Measurements from ENCODE around the gene GOLIM4. TPM values are rescaled to one million over a fixed set of nuclear protein-coding genes. Genes with fewer than 3 reads are reported as not detected.
"Not testable (repeated sequence)": the region's sequence is repeated elsewhere in the genome, so short reads cannot be mapped to it uniquely, and the experiment has no call there.

Gene GOLIM4, protein sequence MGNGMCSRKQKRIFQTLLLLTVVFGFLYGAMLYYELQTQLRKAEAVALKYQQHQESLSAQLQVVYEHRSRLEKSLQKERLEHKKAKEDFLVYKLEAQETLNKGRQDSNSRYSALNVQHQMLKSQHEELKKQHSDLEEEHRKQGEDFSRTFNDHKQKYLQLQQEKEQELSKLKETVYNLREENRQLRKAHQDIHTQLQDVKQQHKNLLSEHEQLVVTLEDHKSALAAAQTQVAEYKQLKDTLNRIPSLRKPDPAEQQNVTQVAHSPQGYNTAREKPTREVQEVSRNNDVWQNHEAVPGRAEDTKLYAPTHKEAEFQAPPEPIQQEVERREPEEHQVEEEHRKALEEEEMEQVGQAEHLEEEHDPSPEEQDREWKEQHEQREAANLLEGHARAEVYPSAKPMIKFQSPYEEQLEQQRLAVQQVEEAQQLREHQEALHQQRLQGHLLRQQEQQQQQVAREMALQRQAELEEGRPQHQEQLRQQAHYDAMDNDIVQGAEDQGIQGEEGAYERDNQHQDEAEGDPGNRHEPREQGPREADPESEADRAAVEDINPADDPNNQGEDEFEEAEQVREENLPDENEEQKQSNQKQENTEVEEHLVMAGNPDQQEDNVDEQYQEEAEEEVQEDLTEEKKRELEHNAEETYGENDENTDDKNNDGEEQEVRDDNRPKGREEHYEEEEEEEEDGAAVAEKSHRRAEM
- total RNA-seq: 10 to 100 TPM; 42.8 to 44.0 TPM
- long read RNA-seq, donor 1, full-length matches to known transcripts: 5 of 10 reads
- long read RNA-seq, donor 1, partial matches to known transcripts: 4 of 10 reads
- long read RNA-seq, donor 1, other reads (novel, unspliced or antisense): 1 of 10 reads
- long read RNA-seq, donor 2, full-length matches to known transcripts: 7 of 69 reads
- long read RNA-seq, donor 2, partial matches to known transcripts: 50 of 69 reads
- long read RNA-seq, donor 2, other reads (novel, unspliced or antisense): 12 of 69 reads

DNA sequence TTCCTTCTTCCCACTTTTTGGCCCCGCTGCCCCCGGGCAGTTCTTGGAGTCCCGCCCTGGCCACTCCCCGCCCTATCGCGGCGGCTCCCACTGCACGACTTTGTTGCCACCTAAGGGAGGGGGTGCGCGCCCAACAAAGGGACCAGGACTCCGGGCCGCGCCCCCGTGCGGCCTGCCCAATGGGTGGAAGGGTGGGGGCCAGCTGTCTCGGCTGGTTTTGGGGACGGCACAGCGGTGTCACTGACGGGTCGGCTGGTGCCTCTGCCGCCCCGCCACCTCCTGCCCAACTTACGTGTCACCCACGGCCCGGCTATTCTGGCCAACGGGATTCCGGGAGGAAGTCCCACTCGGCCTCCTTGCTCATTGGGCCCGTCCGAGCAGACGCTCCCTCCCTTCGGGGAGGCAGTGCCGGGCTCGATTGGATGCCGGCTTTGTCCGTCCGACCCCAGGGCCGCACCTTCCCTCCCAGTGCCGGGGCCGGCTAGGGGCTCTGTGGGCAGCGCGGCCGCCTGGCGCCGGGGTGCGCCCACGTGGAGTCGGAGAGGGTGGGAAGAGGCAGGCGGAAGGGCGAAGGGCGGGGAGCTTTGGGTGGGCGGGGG lies at the start of gene GOLIM4:
GOLIM4 (minus strand) TSS at position 314 of the 599 bp plus-strand sequence. CDS start 639 bp downstream, outside the sequence.
- intact Hi-C loops (cut with DNase I): no loop called here
- DNase-seq (ENCODE audit: low spot score): peak; percentile 99

- intact Hi-C loops (cut with DNase I): no loop called here
- no peak for DNase-seq (ENCODE audit: low spot score)
Observed at GRCh38 chr3:168141405-168141998, 45.8 kb upstream of the GOLIM4 start.

GRCh38 chr3:168139947-168140346 lies 44.2 kb upstream of the GOLIM4 start:
- intact Hi-C loops (cut with DNase I): no loop called here
- no peak for DNase-seq (ENCODE audit: low spot score)

DNA sequence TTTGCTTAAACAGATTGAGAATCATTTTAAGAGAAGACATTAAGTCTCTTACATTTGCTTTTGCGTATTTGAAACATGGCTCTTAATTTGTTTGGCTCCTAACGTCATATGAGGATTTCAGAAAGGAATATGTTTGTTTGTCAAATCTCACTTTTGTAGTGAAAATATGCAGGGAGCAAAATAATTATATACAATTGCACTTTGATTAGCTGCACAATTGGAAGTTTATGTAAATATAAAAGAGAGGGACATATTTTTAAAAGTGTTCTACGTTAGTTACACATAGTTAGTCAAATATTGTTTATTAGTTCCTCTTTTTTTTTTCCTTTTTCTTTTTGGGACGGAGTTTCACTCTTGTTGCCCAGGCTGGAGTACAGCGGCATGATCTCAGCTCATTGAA lies 42.7 kb upstream of the GOLIM4 start:
- intact Hi-C loops (cut with DNase I): no loop called here
- no peak for DNase-seq (ENCODE audit: low spot score)

GRCh38 chr3:168134931-168135330 lies 39.2 kb upstream of the GOLIM4 start:
- intact Hi-C loops (cut with DNase I): no loop called here
- DNase-seq (ENCODE audit: low spot score): no peak

- DNase-seq (ENCODE audit: low spot score); intact Hi-C loops (cut with DNase I): not testable (repeated sequence)
Observed at GRCh38 chr3:168130250-168130649, 34.5 kb upstream of the GOLIM4 start.

- intact Hi-C loops (cut with DNase I); DNase-seq (ENCODE audit: low spot score): not testable (repeated sequence)
Observed at GRCh38 chr3:168128463-168128862, 32.7 kb upstream of the GOLIM4 start.

DNA sequence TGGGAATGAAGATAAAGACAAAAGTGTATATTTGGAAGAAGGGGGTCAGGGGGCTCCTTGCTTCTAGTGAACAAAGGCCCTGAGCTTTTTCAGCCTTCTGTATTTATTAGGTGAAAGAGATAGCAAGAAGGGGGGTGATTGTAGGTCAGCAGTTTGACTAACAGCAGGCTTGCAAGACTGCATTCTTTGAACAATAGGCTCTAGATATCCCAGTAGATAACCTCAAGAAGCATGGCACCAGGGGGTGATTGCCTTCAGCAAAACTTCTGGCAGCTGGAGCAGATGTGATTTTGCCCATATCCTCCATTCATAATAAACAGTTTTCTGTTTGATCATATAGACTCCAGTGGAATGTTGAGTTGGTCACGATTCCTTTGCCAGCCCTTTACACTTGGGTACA lies 31.7 kb upstream of the GOLIM4 start:
- DNase-seq (ENCODE audit: low spot score): no peak
- intact Hi-C loops (cut with DNase I): no loop called here

- intact Hi-C loops (cut with DNase I): no loop called here
- no peak for DNase-seq (ENCODE audit: low spot score)
Observed at GRCh38 chr3:168124791-168125190, 29.1 kb upstream of the GOLIM4 start.

DNA sequence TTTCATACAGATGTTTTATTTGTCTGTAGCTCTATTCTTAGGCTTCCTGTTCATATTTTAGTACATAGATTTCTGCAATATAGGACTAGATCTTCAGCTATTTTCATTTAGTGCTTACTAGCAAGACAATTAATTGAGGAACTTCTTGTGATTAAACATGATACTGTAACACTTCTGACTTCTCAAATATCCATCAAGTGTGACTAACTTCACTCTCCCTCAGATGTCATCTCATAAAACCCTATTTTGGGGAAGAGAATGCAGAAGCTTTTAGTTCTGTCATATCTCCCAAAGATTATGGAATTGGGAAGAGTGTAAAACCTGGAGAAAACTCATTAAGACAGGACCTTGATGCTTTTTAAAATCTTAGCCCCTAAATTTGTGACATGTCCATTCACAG lies 28.6 kb upstream of the GOLIM4 start:
- intact Hi-C loops (cut with DNase I): no loop called here
- no peak for DNase-seq (ENCODE audit: low spot score)

GRCh38 chr3:168123201-168124176 lies 27.8 kb upstream of the GOLIM4 start:
- intact Hi-C loops (cut with DNase I): no loop called here
- no peak for DNase-seq (ENCODE audit: low spot score)

GRCh38 chr3:168121184-168122017 lies 25.7 kb upstream of the GOLIM4 start:
- DNase-seq (ENCODE audit: low spot score): no peak
- intact Hi-C loops (cut with DNase I): no loop called here

- intact Hi-C loops (cut with DNase I): no loop called here
- DNase-seq (ENCODE audit: low spot score): no peak
Observed at GRCh38 chr3:168117853-168118313, 22.2 kb upstream of the GOLIM4 start.

- no peak for DNase-seq (ENCODE audit: low spot score)
- intact Hi-C loops (cut with DNase I): no loop called here
Observed at GRCh38 chr3:168117059-168117458, 21.3 kb upstream of the GOLIM4 start.

- peak; percentile 84 for DNase-seq (ENCODE audit: low spot score)
- intact Hi-C loops (cut with DNase I): no loop called here
Observed at GRCh38 chr3:168116279-168116678, 20.6 kb upstream of the GOLIM4 start.

GRCh38 chr3:168113848-168114247 lies 18.1 kb upstream of the GOLIM4 start:
- intact Hi-C loops (cut with DNase I): no loop called here
- DNase-seq (ENCODE audit: low spot score): no peak

- intact Hi-C loops (cut with DNase I): no loop called here
- no peak for DNase-seq (ENCODE audit: low spot score)
Observed at GRCh38 chr3:168112894-168113293, 17.2 kb upstream of the GOLIM4 start.
